ENCODE data around the gene SCARF2.

Gene SCARF2

GRCh38 chr22:20448630-20449029, 11.0 kb upstream of the SCARF2 start:
- TF ChIP-seq ELF4 (IDR thresholded peaks at IDR 0.05) = no peak
- TF ChIP-seq HDGF (IDR thresholded peaks at IDR 0.05; ENCODE audit: borderline replicate concordance) = no peak
- TF ChIP-seq PKNOX1 (IDR thresholded peaks at IDR 0.05) = no peak
- TF ChIP-seq LEF1 (IDR thresholded peaks at IDR 0.05; ENCODE audit: borderline replicate concordance) = no peak
- no peak for TF ChIP-seq ZNF384 (IDR thresholded peaks at IDR 0.05)
- TF ChIP-seq FOXA1 (IDR thresholded peaks at IDR 0.05) = no peak
- TF ChIP-seq NFRKB (IDR thresholded peaks at IDR 0.05) = no peak
- no peak for TF ChIP-seq CTBP1 (IDR thresholded peaks at IDR 0.05; ENCODE audit: borderline replicate concordance)
- no peak for TF ChIP-seq BHLHE40 (IDR thresholded peaks at IDR 0.05; ENCODE audit: borderline replicate concordance)
- CTCF ChIA-PET = no interaction called here
- no peak for DNase-seq (ENCODE audit: extremely low spot score)
- POLR2A ChIA-PET = no interaction called here

- DNase-seq (ENCODE audit: extremely low spot score) = no peak
- POLR2A ChIA-PET = no interaction called here
- TF ChIP-seq TARDBP (IDR thresholded peaks at IDR 0.05) (no peak), FOXM1 (IDR thresholded peaks at IDR 0.05; ENCODE audit: borderline replicate concordance) (no peak), NFRKB (IDR thresholded peaks at IDR 0.05) (no peak), L3MBTL2 (conservative IDR thresholded peaks at IDR 0.05) (no peak), ELF4 (IDR thresholded peaks at IDR 0.05) (no peak), HDGF (IDR thresholded peaks at IDR 0.05; ENCODE audit: borderline replicate concordance) (no peak), FOXA1 (IDR thresholded peaks at IDR 0.05) (no peak), ARNT (IDR thresholded peaks at IDR 0.05) (no peak)
- CTCF ChIA-PET = no interaction called here
Measured at GRCh38 chr22:20446383-20446970, 8.9 kb upstream of the SCARF2 start.

GRCh38 chr22:20444325-20444724, 6.7 kb upstream of the SCARF2 start:
- no peak for TF ChIP-seq ARNT (IDR thresholded peaks at IDR 0.05)
- POLR2A ChIA-PET = no interaction called here
- DNase-seq (ENCODE audit: extremely low spot score) = no peak
- CTCF ChIA-PET = no interaction called here

GRCh38 chr22:20442485-20443284, 5.1 kb upstream of the SCARF2 start:
- TF ChIP-seq ZNF384 (IDR thresholded peaks at IDR 0.05) (no peak), LEF1 (IDR thresholded peaks at IDR 0.05; ENCODE audit: borderline replicate concordance) (no peak), FOXA1 (IDR thresholded peaks at IDR 0.05) (no peak), SP1 (IDR thresholded peaks at IDR 0.05) (no peak), L3MBTL2 (conservative IDR thresholded peaks at IDR 0.05) (no peak), FOXK2 (IDR thresholded peaks at IDR 0.05) (no peak), NFRKB (IDR thresholded peaks at IDR 0.05) (no peak), ARNT (IDR thresholded peaks at IDR 0.05) (no peak), TARDBP (IDR thresholded peaks at IDR 0.05) (no peak), ELF4 (IDR thresholded peaks at IDR 0.05) (no peak), HDGF (IDR thresholded peaks at IDR 0.05; ENCODE audit: borderline replicate concordance) (no peak), CTBP1 (IDR thresholded peaks at IDR 0.05; ENCODE audit: borderline replicate concordance) (no peak), BHLHE40 (IDR thresholded peaks at IDR 0.05; ENCODE audit: borderline replicate concordance) (no peak), PKNOX1 (IDR thresholded peaks at IDR 0.05) (no peak), SUZ12 (IDR thresholded peaks at IDR 0.05) (no peak), FOXM1 (IDR thresholded peaks at IDR 0.05; ENCODE audit: borderline replicate concordance) (no peak)
- POLR2A ChIA-PET = interaction anchor here (1.0 kb wide), 1 partner anchor 123 kb away, joined by 3 read pairs; the partner anchor contains the start of gene DGCR6L
- DNase-seq (ENCODE audit: extremely low spot score) = no peak
- CTCF ChIA-PET = interaction anchor here (0.6 kb wide), 1 partner anchor 180 kb away, joined by 3 read pairs; no protein-coding TSS in a partner anchor

- POLR2A ChIA-PET = no interaction called here
- TF ChIP-seq BHLHE40 (IDR thresholded peaks at IDR 0.05; ENCODE audit: borderline replicate concordance) = no peak
- no peak for TF ChIP-seq HDGF (IDR thresholded peaks at IDR 0.05; ENCODE audit: borderline replicate concordance)
- TF ChIP-seq ZNF384 (IDR thresholded peaks at IDR 0.05) = no peak
- no peak for TF ChIP-seq ELF4 (IDR thresholded peaks at IDR 0.05)
- TF ChIP-seq SP1 (IDR thresholded peaks at IDR 0.05) = no peak
- TF ChIP-seq TARDBP (IDR thresholded peaks at IDR 0.05) = no peak
- no peak for TF ChIP-seq FOXM1 (IDR thresholded peaks at IDR 0.05; ENCODE audit: borderline replicate concordance)
- no peak for TF ChIP-seq CTBP1 (IDR thresholded peaks at IDR 0.05; ENCODE audit: borderline replicate concordance)
- no peak for TF ChIP-seq PKNOX1 (IDR thresholded peaks at IDR 0.05)
- no peak for TF ChIP-seq NFRKB (IDR thresholded peaks at IDR 0.05)
- TF ChIP-seq SUZ12 (IDR thresholded peaks at IDR 0.05) = no peak
- no peak for DNase-seq (ENCODE audit: extremely low spot score)
- CTCF ChIA-PET = interaction anchor here (1.1 to 1.3 kb wide), 2 partner anchors 15 to 24 kb away, joined by 4 read pairs; no protein-coding TSS in a partner anchor
Measured at GRCh38 chr22:20441631-20442484, 4.2 kb upstream of the SCARF2 start.

Data from HEK293T (cell line).